Stimulated activated CD4-positive, alpha-beta T cell treated with anti-CD3 and anti-CD28 coated beads, Interleukin-2, amount 100 ng/mL, for 24 hours (primary cell): ENCODE measurements around the gene HIP1.
"Not testable (repeated sequence)": the region's sequence is repeated elsewhere in the genome, so short reads cannot be mapped to it uniquely, and the experiment has no call there.

ENCODE experiments used
- DNase-seq, 2 donors: peaks; one replicate each; pipeline ENCODE4 v3.0.0-alpha.2; 2020

The HIP1 gene

DNA sequence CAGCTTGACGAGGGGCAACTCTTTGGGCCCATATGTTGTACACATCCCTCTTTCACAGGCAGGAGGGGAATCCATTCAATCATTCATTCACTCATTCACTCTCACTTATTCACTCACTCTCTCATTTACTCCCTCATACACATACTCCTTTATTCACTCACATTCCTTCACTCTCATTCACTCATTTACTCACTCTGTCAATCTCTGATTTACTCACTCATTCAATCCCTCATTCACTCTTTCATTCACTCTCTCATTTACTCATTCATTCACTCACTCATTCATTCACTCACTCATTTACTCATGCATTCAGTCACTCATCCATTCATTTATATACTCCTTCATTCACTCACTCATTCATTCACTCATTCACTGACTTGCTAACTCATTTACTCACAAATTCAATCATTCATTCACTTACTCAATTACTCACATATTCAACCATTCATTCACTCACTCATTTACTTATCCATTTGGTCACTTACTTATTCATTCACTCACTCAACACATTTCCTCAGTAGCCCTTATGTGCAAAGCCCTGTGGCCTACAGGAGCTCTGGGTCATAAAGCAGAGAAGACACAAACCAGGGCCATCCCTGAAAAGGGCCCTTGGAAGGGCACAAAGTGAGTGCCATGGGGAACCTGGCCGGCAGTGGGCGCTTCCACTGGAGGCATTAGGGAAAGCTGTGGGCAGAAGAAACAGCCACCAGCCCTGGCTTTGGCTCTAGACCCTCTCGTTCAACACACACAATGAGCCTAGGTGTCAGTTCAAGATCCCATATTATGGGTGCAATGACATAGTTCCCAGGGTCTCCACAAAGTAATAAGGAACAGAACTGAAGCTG is 26.0 kb downstream of the HIP1 start:
- DNase-seq = no peak

DNA sequence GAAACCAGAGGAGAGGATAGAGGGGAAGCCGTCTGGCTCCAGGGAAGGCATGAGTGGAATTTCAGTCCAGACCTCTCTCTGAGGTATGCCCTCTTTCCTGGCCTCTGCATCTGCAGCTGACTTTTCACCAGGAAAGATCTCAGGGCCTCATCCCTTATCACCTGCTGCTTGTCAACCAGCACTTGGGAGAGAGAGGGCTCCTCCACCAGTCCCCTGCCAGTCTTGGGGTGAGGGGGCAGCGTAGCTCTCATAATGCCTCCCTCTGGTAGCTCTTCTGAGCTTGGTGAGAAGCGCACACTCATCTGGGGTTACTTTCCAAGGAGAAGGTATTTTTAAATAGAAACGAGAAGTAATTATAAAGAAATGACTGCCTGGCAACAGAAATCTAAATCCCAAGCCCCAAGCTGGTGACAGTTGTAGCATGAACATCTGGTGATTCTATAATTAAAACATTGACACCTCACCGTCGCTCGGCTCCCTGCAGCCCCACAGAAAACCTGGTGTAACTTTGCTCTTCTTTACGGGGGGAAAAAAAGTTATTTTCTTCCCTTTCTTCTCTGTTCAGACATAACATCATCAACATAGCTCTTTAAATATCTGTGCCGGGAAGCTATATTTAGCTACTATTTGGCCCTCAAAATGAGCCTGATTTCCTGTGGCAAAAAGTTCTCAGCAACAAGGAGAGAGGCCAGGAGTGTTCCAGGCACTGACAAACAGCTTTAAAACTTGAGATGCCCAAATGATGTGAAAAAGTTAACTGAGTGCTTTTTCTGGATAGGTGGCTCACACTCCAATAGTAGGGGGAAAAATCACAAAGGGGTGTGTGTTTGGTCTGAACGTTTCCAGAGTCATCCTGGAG is 26.9 kb downstream of the HIP1 start:
- DNase-seq = no peak

DNA sequence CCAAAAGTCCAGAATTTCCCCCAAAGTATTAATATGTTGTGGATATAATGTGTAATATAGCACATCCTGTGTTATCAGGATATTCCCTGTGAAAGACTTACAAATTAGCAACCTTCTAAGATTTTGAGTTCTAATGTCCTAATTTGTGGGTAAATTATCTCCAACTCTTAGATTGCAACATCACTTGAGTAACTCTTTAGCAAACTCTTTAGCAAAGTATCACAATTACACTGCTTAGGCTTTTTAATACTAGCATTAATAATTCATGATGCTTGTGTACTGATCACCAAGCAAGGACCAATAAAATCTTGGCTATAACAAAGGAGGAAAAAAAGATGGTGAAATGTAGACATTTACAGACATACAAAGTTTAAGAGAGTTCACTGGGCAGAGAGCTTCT is 27.7 kb downstream of the HIP1 start:
- DNase-seq = no peak

DNA sequence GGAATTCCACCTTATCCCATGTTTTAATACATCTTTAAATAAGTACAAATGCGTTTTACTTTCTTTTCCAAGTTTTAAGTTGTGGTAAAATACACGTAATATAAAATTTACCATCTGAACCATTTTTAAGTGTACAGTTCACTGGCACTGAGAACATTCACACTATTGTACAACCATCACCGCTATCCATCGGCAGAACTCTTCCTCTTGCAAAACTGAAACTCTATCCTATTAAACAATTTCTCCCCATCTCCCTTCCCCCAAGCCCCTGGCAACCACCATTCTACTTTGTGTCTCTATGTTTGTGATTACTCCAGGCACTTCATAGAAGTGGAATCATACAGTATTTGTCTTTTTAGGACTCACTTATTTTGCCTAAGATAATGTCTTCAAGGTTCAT is 33.8 kb downstream of the HIP1 start:
- no peak for DNase-seq

DNA sequence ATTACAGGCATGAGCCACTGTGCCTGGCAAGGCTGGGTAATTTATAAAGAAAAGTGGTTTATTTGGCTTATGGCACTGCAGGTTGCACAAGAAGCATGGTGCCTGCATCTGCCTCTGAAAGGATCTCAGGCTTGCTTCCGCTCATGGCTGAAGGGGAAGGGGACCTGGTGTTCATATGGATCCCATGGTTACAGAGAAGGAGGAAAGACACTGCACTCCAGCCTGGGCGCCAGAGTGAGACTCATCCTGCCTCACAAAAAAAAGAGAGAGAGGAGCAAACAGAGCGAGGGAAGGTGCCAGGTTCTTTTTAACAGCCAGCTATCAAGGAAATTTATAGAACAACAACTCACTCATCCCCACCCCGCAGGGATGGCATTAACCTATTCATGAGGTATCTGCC is 36.2 kb downstream of the HIP1 start:
- no peak for DNase-seq

DNA sequence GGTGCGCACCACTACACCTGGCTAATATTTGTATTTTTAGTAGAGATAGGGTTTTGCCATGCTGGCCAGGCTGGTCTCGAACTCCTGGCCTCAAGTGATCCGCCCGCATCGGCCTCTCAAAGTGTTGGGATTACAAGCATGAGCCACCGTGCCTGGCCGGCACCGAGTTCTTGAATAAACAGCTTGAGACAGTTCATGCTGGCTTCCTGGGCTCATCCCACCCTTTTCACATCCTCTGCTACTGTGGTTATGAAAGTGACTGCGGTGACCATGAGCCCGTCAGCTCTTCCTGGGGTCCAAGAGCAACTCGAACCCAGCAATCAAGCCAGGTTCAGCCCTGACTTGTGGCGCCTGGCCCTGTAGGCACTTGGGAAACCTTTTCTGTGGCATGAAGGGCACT is 38.7 kb downstream of the HIP1 start:
- no peak for DNase-seq

DNA sequence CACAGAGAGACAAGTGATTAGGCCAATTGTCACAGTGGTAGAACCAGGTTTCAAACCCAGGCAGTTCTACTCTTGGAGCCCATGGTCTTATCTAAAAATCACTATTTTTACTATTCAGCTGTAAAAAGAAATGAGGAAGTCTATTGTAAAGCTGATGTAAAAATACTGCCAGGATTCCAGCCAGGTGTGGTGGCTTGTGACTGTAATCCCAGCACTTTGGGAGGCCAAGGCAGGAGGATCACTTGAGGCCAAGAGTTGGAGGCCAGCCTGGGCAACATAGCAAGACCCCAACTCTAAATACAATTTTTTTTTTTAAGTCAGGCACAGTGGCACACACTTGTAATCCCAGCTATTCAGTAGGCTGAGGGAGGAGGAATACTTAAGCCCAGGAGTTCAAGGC is 40.4 kb downstream of the HIP1 start:
- DNase-seq = no peak

DNA sequence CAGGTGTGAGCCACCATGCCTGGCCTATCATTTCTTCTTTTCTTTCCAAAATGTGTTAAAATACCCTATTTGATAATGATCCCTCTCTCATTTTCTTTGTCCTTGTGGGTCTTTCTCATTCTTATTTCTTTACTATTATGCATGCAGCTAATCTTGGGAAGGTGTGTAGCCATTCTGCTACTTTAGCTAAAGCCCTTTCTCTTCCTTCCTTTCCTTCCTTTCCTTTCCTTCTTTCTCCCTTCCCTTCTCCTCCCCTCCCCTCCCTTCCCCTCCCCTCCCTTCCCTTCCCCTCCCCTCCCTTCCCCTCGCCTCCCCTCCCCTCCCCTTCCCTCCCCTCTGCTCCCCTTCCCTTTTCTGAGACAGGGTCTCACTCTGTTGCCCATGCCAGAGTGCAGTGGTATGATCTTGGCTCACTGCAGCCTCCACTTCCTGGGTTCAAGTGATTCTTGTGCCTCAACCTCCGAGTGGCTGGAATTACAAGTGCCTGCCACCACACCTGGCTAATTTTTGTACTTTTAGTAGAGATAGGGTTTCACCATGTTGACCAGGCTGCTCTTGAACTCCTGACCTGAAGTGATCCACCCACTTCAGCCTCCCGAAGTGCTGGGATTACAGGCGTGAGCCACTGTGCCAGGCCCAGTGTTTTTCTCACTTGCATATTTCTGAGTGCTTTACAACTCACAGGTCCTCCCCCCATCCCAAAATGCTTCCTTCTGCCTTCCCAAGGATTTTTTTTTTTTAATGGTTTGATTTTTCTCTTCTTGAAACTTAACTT is 42.3 kb downstream of the HIP1 start:
- no peak for DNase-seq

DNA sequence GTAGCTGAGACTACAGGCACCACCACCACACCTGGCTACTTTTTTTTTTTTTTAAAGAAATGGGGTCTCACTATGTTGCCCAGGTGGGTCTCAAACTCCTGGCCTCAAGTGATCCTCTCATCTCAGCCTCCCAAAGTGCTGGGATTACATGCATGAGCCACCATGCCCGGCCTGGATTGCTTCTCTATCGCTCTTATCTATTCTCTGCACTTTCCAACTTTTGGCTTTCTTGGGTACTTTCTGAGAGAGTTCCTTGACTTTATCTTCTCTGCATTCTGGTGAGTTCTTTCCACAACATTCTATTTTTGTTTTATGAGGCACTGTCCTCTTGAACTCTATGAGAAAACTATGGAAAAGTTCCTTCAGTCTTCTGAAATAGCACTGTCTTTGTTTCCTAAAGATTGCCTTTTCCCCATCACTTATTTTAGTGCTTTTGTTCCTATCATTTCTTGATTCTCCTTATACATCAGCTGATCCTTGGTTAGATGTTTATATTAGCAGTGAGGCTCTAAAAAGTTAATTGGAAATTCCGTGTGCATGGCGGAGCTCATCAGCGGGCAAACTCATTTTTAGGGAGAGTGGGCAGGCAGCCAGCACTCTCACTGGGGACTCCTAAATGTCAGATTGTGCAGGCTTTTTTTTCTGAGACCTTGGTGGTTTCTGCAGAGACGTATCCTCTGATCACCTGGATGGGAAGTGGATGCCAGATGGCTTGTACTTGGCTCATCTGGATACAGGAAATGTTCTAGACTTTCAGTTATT is 43.9 kb downstream of the HIP1 start:
- no peak for DNase-seq

DNA sequence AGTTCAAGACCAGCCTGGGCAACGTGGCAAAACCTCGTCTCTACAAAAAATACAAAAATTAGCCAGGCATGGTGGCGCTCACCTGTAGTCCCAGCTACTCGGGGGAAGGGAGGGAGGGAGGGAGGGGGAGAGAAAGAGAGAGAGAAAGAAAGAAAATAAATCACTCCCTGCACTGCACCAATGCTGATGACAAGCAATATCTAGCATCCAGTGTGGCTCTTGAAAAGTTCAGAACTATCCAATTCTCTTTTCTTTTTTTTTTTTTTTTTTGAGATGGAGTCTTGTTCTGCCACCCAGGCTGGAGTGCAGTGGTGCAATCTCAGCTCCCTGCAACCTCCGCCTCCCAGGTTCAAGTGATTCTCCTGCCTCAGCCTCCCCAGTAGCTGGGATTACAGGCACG is 45.1 kb downstream of the HIP1 start:
- DNase-seq = not testable (repeated sequence)

DNA sequence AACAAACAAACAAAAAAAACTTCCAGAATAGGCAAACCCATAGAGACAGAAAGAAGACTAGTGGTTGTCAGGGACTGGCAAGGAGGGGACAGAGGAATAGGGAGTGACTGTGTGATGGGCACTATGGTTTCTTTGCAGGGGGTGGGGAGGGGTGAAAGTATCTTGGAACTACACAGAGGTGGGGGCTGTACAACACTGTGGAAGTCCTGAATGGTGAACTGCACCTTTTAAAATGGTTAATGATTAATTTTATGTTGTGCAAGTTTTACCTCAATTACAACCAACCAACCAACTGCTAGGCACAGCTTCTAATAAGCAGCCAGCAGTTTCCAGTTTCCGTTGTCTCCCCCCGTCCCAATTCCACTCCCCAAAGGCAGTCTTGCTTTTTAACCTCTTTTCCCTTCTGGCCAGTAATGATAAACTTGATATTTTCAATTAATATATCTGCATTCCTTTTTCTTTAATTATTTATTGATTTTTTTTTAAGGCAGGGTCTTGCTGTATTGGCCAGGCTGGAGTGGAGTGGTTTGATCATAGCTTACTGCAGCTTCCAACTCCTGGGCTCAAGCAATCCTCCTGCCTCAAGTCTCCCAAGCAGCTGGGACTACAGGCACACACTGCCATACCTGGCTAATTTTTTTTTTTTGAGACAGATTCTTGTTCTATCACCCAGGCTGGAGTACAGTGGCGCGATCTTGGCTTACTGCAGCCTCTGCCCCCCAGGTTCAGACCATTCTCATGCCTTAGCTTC is 46.8 kb downstream of the HIP1 start:
- no peak for DNase-seq

DNA sequence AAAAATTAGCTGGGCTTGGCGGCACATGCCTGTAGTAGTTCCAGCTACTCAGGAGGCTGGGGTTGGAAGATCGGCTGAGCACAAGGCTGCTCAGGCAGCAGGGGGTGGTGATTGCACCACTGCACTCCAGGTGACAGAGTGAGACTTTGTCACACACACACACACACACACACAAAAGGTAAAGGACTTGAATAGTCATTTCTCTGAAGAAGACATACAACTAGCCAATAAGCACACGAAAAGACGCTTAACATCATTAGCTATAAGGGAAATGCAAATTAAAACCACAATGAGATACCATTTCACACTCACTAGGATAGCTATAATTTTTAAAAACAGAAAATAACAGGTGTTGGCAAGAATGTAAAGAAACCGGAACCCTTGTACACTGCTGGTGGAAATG is 48.6 kb downstream of the HIP1 start:
- no peak for DNase-seq

DNA sequence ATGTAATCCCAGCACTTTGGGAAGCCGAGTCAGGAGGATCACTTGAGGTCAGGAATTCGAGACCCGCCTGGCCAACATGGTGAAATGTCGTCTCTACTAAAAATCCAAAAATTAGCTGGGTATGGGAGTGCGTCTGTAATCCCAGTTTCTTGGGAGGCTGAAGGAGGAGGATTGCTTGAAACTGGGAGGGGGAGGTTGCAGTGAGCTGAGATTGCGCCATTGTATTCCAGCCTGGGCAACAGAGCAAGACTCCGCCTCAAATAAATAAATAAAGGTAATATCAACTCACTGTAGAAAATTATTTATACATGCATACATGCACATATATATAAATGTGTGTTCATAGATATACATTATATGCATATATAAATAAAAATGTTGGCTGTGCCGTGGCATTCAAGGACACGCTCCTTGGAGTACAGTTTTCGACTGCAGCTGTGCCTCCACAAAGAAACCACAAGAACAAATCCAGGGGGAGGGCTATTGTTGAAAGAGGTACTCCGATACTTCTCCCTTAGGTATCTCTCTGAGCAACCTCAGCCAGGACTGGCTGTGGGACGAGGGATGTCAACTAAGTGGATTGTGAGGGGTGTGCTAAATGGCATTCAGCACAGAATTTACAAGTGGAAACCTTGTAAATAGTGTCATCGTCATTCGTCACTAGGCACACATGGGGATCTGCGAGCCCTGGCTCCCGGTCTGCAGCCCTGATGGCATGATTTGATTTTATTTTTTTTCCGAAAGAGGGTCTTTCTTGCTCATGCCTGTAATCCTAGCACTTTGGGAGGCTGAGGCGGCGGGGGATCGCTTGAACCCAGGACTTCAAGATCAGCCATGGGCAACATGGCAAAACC is 49.3 kb downstream of the HIP1 start:
- DNase-seq = no peak

DNA sequence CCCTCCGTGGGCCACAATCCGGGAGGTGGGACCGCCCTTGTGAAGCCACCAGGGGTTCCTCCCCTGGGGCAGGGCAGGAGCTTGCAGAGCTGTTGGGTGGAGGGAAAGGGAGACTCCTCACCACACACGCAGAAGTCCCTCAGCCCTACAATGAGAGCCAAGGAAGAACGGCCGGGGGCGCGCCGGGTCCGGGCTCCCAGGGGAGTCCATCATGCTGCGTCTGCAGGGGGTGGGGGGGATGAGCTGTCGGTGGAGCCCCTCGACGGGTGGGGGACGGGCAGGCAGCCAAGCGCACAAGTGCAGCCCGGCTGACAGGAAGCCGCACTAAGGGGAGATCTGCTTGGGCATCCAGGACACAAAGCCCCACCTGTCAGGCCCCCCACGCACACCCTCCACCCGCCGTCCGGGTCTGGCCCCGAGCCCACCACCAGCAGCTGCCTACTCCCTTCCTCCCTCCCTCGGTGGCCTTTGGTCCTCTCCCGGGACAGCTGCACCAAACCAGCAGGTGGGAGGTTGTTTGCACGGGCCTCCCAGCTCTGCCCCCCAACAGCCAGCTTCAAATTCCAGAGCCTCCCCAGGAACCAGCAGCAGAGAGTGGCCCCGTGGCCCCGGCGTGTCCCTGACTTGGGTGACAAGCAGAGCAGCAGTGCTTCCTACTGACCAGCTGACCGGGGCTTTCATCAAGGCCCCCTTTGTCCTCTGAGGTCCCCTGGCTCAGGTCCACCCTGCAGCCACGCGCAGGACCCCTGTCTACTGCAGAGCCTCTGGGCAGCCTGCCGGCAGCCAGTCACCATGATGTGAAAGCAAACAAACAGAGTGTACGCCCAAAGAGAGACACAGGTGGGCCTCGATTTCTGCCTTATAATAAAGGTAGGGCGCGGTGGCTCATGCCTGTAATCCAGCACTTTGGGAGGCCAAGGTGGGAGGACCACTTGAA is 50.3 kb downstream of the HIP1 start:
- DNase-seq = no peak

DNA sequence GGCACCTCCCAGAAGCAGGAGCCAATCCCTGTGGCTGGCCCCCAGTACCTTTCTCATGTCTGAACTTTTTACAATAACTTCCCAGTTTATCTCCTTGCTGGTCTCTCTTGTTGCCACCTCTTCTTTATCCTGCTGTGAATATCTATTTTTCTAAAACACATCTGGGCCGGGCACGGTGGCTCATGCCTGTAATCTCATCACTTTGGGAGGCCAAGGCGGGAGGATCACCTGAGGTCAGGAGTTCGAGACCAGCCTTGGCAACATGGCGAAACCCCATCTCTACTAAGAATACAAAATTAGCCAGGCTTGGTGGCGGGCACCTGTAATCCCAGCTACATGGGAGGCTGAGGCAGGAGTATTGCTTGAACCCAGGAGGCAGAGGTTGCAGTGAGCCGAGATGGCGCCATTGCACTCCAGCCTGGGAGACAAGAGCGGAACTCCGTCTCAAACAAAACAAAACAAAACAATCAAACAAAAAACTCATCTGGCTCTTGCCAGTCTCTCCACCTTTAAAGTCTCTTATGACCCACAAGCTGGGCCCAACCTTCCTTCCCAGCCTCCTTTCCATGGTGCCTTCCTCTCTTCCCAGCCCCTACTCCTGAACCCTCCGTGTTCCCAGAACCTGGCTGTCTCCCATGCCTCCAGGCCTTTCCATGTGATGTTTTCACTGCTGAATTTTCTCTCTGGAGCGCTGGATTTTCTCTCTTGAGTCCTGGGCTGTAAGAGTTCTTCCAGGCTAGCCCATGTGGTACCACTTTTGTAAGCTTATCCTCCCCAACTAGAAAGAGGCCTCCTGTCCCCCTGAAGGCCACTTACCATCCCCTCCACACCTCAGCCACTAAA is 51.3 kb downstream of the HIP1 start:
- no peak for DNase-seq

DNA sequence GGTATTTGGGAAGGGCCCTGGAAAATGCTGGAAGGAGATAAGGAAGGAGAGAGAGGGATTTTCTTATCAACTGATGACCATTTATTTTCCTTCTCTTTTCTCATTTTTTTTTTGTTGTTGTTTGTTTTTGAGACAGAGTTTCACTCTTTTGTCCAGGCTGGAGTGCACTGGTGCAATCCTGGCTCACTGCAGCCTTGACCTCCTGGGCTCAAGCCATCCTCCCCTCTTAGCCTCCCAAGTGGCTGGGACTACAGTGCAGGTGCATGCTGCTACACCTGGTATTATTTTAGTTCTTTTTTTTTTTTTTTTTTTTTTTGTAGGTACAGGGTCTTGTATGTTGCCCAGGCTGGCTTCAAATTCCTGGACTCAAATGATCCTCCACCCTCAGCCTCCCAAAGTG is 52.2 kb downstream of the HIP1 start:
- DNase-seq = no peak

DNA sequence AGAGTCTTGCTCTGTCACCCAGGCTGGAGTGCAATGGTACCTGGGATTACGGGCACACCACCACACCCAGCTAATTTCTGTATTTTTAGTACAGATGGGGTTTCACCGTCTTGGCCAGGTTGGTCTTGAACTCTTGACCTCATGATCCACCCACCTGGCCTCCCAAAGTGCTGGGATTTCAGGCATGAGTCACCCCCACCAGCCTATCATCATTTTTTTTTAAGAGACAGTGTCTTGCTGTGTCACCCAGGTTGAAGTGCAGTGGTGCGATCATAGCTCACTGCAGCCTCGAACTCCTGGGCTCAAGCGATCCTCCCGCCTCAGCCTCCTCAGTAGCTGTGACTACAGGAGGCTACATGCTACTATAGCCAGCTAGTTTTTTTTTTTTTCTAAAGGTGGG is 56.7 kb downstream of the HIP1 start:
- DNase-seq = not testable (repeated sequence)

DNA sequence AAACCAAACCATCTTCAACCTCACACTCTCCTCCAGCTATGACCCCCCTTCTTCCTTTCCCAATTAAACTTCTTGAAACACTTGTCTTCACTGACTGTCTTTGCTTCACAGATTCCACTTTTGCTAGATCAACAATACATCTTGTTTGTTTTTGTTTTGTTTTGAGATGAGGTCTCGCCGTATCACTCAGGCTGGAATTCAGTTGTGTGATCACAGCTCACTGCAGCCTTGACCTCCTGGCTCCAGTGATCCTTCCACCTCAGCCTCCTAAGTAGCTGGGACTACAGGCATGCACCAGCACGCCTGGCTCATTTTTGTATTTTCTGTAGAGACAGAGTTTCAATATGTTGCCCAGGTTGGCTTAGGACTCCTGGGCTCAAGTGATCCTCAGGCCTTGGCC is 59.7 kb downstream of the HIP1 start:
- no peak for DNase-seq

DNA sequence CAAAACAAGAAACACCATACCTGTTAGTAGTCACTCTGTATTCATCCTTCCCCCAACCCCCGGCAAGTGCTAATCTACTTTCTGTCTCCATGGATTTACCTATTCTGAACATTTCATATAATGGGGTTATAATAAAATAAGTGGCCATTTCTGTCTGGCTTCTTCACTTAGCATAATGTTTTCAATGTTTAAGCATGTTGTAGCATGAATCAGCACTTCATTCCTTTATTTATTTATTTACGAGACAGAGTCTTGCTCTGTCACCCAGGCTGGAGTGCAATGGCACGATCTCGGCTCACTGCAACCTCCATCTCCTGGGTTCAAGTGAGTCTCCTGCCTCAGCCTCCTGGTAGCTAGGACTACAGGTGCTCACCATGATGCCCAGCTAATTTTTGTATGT is 69.2 kb downstream of the HIP1 start:
- DNase-seq = no peak
